HepG2 (cell line): ENCODE results near the gene SEPTIN12. TPM values are rescaled to one million over a fixed set of nuclear protein-coding genes. Genes with fewer than 3 reads are reported as not detected.
A peak's percentile ranks its signal among the peaks of the same experiment; 100 is the strongest.

Experiments used
- ASH2L ChIP-seq: fragments of 300-600, 200-600 bp; sonication (generic); IDR thresholded peaks from 2 replicates; pipeline ENCODE4 v1.7.0; 2017; ENCODE audit warnings: low read depth, mild to moderate bottlenecking, moderate library complexity, mixed read lengths, low read length; ENCODE audit not compliant: insufficient read length
- CREB1 ChIP-seq, 2 experiments: fragments of 450-650 bp in 1 of 2; IDR thresholded peaks; 2 replicates each; pipeline ENCODE4 v1.6.1; 2016 to 2017; ENCODE audit warnings: control low read depth in 1 of 2, mild to moderate bottlenecking in 1 of 2, missing compliant biosample characterization in 1 of 2, missing genetic modification characterization in 1 of 2
- NRL ChIP-seq: sonication (generic); formaldehyde crosslinking; IDR thresholded peaks from 2 replicates; pipeline ENCODE4 v1.5.0; 2020; ENCODE audit warnings: missing genetic modification reagents, mild to moderate bottlenecking, moderate library complexity, borderline replicate concordance
- RAD21 ChIP-seq: fragments of 450-650 bp; formaldehyde crosslinking; IDR thresholded peaks from 2 replicates; pipeline ENCODE4 v1.5.0; 2020; ENCODE audit warnings: mild to moderate bottlenecking
- SIN3A ChIP-seq: IDR thresholded peaks from 2 replicates; pipeline ENCODE4 v1.6.1; 2011; ENCODE audit warnings: low read depth, mild to moderate bottlenecking, control low read depth, low read length, borderline replicate concordance
- ZBTB26 ChIP-seq: IDR thresholded peaks from 2 replicates; pipeline ENCODE4 v1.6.1; 2016; ENCODE audit warnings: missing compliant biosample characterization, missing genetic modification reagents, borderline replicate concordance
- ZBTB40 ChIP-seq, 2 experiments: fragments of 450-650 bp in 1 of 2; sonication (generic) in 1 of 2; formaldehyde crosslinking in 1 of 2; IDR thresholded peaks; 2 replicates each; pipeline versions ENCODE4 v1.6.1 to v1.8.0; 2016 to 2022; ENCODE audit warnings: antibody characterized with exemption in 1 of 2, mild to moderate bottlenecking in 1 of 2, missing genetic modification reagents in 1 of 2
- ZFP36L1 ChIP-seq: sonication (generic); formaldehyde crosslinking; IDR thresholded peaks from 2 replicates; pipeline ENCODE4 v1.8.0; 2022; ENCODE audit warnings: mild to moderate bottlenecking, missing genetic modification reagents, moderate library complexity
- ZFP62 ChIP-seq: sonication (generic); formaldehyde crosslinking; IDR thresholded peaks from 2 replicates; pipeline ENCODE4 v1.4.0; 2020; ENCODE audit warnings: missing genetic modification reagents
- ZNF891 ChIP-seq: sonication (generic); formaldehyde crosslinking; IDR thresholded peaks from 2 replicates; pipeline ENCODE4 v1.5.0; 2020; ENCODE audit warnings: mild to moderate bottlenecking, missing genetic modification reagents
- polyA plus RNA-seq, 8 experiments: library from polyadenylated mRNA; depleted of rRNA in 3 of 8; stranded (reverse) in 7 of 8; unstranded in 1 of 8; fragments of >200 nt; fragmentation: Illumina TruSeq in 4 of 8; extraction: Trizol in 4 of 8; gene quantifications; 2 replicates each; pipeline versions ENCODE4 v1.2.1 to v1.2.3, GENCODE V29; 2011 to 2016; ENCODE audit warnings: low read depth in 4 of 8, missing spikeins in 1 of 8, mixed read lengths in 1 of 8; ENCODE audit not compliant: insufficient read depth in 1 of 8
- total RNA-seq, 5 experiments: library from RNA; depleted of rRNA; stranded (reverse); fragments of >200 nt; fragmentation: Illumina TruSeq; extraction: Trizol; gene quantifications; 2 replicates each; pipeline ENCODE4 v1.2.3, GENCODE V29; 2016; ENCODE audit warnings: low read depth in 1 of 5
- TF ChIP-seq, protein P1 (sequence below): sonication (generic); formaldehyde crosslinking; IDR thresholded peaks from 2 replicates; pipeline ENCODE4 v1.8.0; 2022; ENCODE audit warnings: mild to moderate bottlenecking, missing genetic modification reagents, moderate library complexity
- TF ChIP-seq, protein P2 (sequence below): sonication (generic); formaldehyde crosslinking; IDR thresholded peaks from 2 replicates; pipeline ENCODE4 v1.4.0; 2020; ENCODE audit warnings: missing genetic modification reagents
- TF ChIP-seq, protein P3 (sequence below): IDR thresholded peaks from 2 replicates; pipeline ENCODE4 v1.6.1; 2016; ENCODE audit warnings: low read depth, borderline replicate concordance

The SEPTIN12 gene
- total and polyA plus RNA-seq, 2 of the 13 experiments (the other 11 are each of a cell fraction or from before 2014, with no cell fraction given): 0.22 TPM; not detected in 1

DNA sequence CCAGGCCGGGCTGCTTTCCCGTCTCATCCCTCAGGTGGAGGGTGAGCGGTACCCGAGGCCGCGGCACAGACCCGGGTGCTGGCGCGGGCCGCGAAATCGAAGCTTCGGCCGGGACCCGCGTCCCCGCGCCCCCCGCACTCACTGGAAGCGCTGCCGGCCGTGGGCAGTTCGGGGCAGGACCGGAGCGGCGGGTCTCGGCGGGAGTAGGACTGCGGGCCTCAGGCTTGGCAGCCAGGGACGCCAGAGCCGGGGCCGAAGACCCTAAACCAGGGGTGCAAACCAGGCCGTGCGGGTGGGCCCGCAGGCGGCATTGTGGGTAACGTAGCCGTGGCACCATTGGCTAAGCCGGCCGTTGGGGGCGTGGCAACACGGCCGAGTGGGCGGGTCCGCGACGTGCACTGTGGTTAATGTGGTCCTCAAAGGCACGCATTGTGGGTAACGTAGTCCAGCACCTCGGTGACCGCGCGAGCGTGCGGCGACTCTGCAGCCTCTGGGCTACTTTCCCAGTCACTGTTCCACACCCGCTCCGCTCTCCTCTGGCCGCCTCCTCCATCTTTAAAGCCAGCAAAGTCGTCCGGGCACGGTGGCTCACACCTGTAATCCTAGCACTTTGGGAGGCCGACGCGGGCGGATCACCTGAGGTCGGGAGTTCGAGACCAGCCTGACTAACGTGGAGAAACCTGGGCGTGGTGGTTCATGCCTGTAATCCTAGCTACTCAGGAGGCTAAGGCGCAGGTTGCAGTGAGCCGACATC, 21.1 kb downstream of the SEPTIN12 start, which contains the start of gene ZNF500 (continued):
- TF ChIP-seq ZBTB40 (IDR thresholded peaks at IDR 0.05) (no peak), ZBTB40 (CRISPR knock-in tag; IDR thresholded peaks at IDR 0.05) (peak; percentile 55; the same call in 1 of the 2 replicates), ZBTB26 (CRISPR knock-in tag) (no peak; the same call in 1 of the 2 replicates), SIN3A (0 out of 2 replicates have a peak, but pooled peaks have one; percentile 7), ZFP62 (CRISPR knock-in tag) (no peak), CREB1 (IDR thresholded peaks at IDR 0.05) (peak; percentile 77), CREB1 (CRISPR knock-in tag; IDR thresholded peaks at IDR 0.05) (peak; percentile 70; the same call in 1 of the 2 replicates), RAD21 (0 out of 2 replicates have a peak, but pooled peaks have one; percentile 15), ZFP36L1 (no peak), NRL (CRISPR knock-in tag) (peak; percentile 31; the same call in 1 of the 2 replicates), ASH2L (peak; percentile 77), ZNF891 (CRISPR knock-in tag) (peak; percentile 72)
- TF ChIP-seq, protein P1, sequence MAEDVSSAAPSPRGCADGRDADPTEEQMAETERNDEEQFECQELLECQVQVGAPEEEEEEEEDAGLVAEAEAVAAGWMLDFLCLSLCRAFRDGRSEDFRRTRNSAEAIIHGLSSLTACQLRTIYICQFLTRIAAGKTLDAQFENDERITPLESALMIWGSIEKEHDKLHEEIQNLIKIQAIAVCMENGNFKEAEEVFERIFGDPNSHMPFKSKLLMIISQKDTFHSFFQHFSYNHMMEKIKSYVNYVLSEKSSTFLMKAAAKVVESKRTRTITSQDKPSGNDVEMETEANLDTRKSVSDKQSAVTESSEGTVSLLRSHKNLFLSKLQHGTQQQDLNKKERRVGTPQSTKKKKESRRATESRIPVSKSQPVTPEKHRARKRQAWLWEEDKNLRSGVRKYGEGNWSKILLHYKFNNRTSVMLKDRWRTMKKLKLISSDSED (CRISPR knock-in tag): no peak
- TF ChIP-seq, protein P2, sequence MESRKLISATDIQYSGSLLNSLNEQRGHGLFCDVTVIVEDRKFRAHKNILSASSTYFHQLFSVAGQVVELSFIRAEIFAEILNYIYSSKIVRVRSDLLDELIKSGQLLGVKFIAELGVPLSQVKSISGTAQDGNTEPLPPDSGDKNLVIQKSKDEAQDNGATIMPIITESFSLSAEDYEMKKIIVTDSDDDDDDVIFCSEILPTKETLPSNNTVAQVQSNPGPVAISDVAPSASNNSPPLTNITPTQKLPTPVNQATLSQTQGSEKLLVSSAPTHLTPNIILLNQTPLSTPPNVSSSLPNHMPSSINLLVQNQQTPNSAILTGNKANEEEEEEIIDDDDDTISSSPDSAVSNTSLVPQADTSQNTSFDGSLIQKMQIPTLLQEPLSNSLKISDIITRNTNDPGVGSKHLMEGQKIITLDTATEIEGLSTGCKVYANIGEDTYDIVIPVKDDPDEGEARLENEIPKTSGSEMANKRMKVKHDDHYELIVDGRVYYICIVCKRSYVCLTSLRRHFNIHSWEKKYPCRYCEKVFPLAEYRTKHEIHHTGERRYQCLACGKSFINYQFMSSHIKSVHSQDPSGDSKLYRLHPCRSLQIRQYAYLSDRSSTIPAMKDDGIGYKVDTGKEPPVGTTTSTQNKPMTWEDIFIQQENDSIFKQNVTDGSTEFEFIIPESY: no peak; the same call in 1 of the 2 replicates
- TF ChIP-seq, protein P3, sequence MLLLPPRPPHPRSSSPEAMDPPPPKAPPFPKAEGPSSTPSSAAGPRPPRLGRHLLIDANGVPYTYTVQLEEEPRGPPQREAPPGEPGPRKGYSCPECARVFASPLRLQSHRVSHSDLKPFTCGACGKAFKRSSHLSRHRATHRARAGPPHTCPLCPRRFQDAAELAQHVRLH: peak; percentile 86; the same call in 1 of the 2 replicates
